K562 (cell line): ENCODE results near the gene RIPOR1. TPM values are rescaled to one million over a fixed set of nuclear protein-coding genes. Genes with fewer than 3 reads are reported as not detected.

Experiments
- ADNP ChIP-seq: fragments of 200-800 bp; sonication (Bioruptor generic); IDR thresholded peaks from 2 replicates; pipeline ENCODE4 v1.6.1; 2016; ENCODE audit warnings: missing genetic modification characterization, missing compliant biosample characterization
- BCL6 ChIP-seq: fragments of 250-450 bp; sonication (Bioruptor Pico); IDR thresholded peaks from 2 replicates; pipeline ENCODE4 v1.4.0; 2020
- CBFB ChIP-seq: sonication (generic); formaldehyde crosslinking; IDR thresholded peaks from 2 replicates; pipeline ENCODE4 v1.4.0; 2020; ENCODE audit warnings: mild to moderate bottlenecking, missing genetic modification reagents
- CBX3 ChIP-seq, 2 experiments: IDR thresholded peaks; 1 replicate in 1 of 2; 2 replicates in 1 of 2; pipeline ENCODE4 v1.6.1; 2012; ENCODE audit warnings: inconsistent platforms in 2 of 2, low read length in 2 of 2, borderline replicate concordance in 1 of 2, control low read depth in 1 of 2
- CBX5 ChIP-seq: IDR thresholded peaks from 2 replicates; pipeline ENCODE4 v1.6.1; 2014; ENCODE audit warnings: low read depth, borderline replicate concordance
- CTBP1 ChIP-seq: fragments of 450-650 bp; IDR thresholded peaks from 2 replicates; pipeline ENCODE4 v1.6.1; 2016; ENCODE audit warnings: borderline replicate concordance
- EWSR1 ChIP-seq: fragments of 450-650 bp; IDR thresholded peaks from 2 replicates; pipeline ENCODE4 v1.6.1; 2018; ENCODE audit warnings: borderline replicate concordance, mild to moderate bottlenecking, low read depth, moderate library complexity; ENCODE audit not compliant: partially characterized antibody
- EZH2 ChIP-seq: IDR thresholded peaks from 2 replicates; pipeline ENCODE4 v1.6.1; 2012; ENCODE audit warnings: low read depth, mild to moderate bottlenecking, inconsistent platforms, low read length, borderline replicate concordance
- GATAD2B ChIP-seq: fragments of 450-650 bp; IDR thresholded peaks from 2 replicates; pipeline ENCODE4 v1.6.1; 2017; ENCODE audit warnings: mild to moderate bottlenecking, borderline replicate concordance
- KHSRP ChIP-seq: fragments of 450-650 bp; IDR thresholded peaks from 2 replicates; pipeline ENCODE4 v1.6.1; 2017
- MCM3 ChIP-seq: fragments of 450-650 bp; IDR thresholded peaks from 2 replicates; pipeline ENCODE4 v1.6.1; 2016
- MECOM ChIP-seq: fragments of 250-450 bp; sonication (Bioruptor Pico); IDR thresholded peaks from 2 replicates; pipeline ENCODE4 v1.8.0; 2022; ENCODE audit warnings: inconsistent platforms
- MEIS2 ChIP-seq: fragments of 450-650 bp; IDR thresholded peaks from 2 replicates; pipeline ENCODE4 v1.6.1; 2014; ENCODE audit warnings: mild to moderate bottlenecking; ENCODE audit not compliant: partially characterized antibody
- NCOA1 ChIP-seq: fragments of 450-650 bp; IDR thresholded peaks from 2 replicates; pipeline ENCODE4 v1.6.1; 2016; ENCODE audit warnings: low read depth
- NCOR1 ChIP-seq: fragments of 450-650 bp; IDR thresholded peaks from 2 replicates; pipeline ENCODE4 v1.6.1; 2016; ENCODE audit warnings: mild to moderate bottlenecking, moderate library complexity
- NFIC ChIP-seq: fragments of 450-650 bp; IDR thresholded peaks from 2 replicates; pipeline ENCODE4 v1.6.1; 2017; ENCODE audit warnings: mild to moderate bottlenecking, inconsistent platforms
- PHTF2 ChIP-seq: fragments of 250-450 bp; sonication (Bioruptor Pico); IDR thresholded peaks from 2 replicates; pipeline ENCODE4 v1.5.0; 2021; ENCODE audit warnings: mild to moderate bottlenecking
- POLR2AphosphoS5 ChIP-seq: IDR thresholded peaks from 2 replicates; pipeline ENCODE4 v1.6.1; 2011; ENCODE audit warnings: mild to moderate bottlenecking, low read depth, low read length, moderate library complexity; ENCODE audit not compliant: control insufficient read depth, insufficient read depth
- SMARCA5 ChIP-seq: fragments of 450-650 bp; IDR thresholded peaks from 2 replicates; pipeline ENCODE4 v1.6.1; 2016
- SMARCC2 ChIP-seq: fragments of 450-650 bp; IDR thresholded peaks from 2 replicates; pipeline ENCODE4 v1.6.1; 2017; ENCODE audit warnings: antibody characterized with exemption, moderate library complexity, mild to moderate bottlenecking, low read depth
- SNRNP70 ChIP-seq: fragments of 200-400 bp; formaldehyde crosslinking; optimal IDR thresholded peaks from 2 replicates; pipeline ENCODE3; 2017; ENCODE audit warnings: low read depth, low read length
- TBP ChIP-seq: optimal IDR thresholded peaks from 2 replicates; pipeline ENCODE3; 2011; ENCODE audit warnings: low read depth, low read length, improper control_type of control experiment
- TEAD2 ChIP-seq: fragments of 450-650 bp; IDR thresholded peaks from 2 replicates; pipeline ENCODE4 v1.6.1; 2016; ENCODE audit warnings: missing genetic modification characterization, control low read depth, missing compliant biosample characterization
- YBX1 ChIP-seq: fragments of 450-650 bp; IDR thresholded peaks from 2 replicates; pipeline ENCODE4 v1.7.1; 2016; ENCODE audit warnings: mild to moderate bottlenecking
- ZBED1 ChIP-seq: IDR thresholded peaks from 2 replicates; pipeline ENCODE4 v1.6.1; 2014
- ZNF232 ChIP-seq: sonication (generic); formaldehyde crosslinking; IDR thresholded peaks from 2 replicates; pipeline ENCODE4 v1.8.0; 2022; ENCODE audit warnings: mild to moderate bottlenecking, missing genetic modification reagents
- ZNF699 ChIP-seq: fragments of 250-450 bp; sonication (Bioruptor Pico); IDR thresholded peaks from 2 replicates; pipeline ENCODE4 v1.8.0; 2021; ENCODE audit warnings: mild to moderate bottlenecking, moderate library complexity; ENCODE audit not compliant: insufficient replicate concordance
- ZNF740 ChIP-seq, 3 experiments: fragments of 200-800 bp in 1 of 3; sonication (Bioruptor generic) in 1 of 3; sonication (generic) in 1 of 3; formaldehyde crosslinking in 1 of 3; IDR thresholded peaks; 2 replicates each; pipeline versions ENCODE4 v1.6.1 to v1.8.0; 2016 to 2022; ENCODE audit warnings: mild to moderate bottlenecking in 2 of 3, missing compliant biosample characterization in 2 of 3, missing genetic modification characterization in 2 of 3, missing genetic modification reagents in 1 of 3
- ZNF764 ChIP-seq: fragments of 250-450 bp; sonication (Bioruptor Pico); IDR thresholded peaks from 2 replicates; pipeline ENCODE4 v1.4.0; 2020; ENCODE audit warnings: low read depth, mild to moderate bottlenecking, moderate library complexity
- ZSCAN32 ChIP-seq: fragments of 450-650 bp; formaldehyde crosslinking; IDR thresholded peaks from 2 replicates; pipeline ENCODE4 v1.4.0; 2020; ENCODE audit warnings: mild to moderate bottlenecking, moderate library complexity
- polyA plus RNA-seq, 8 experiments: library from polyadenylated mRNA; depleted of rRNA in 4 of 8; stranded (reverse) in 5 of 8; unstranded in 3 of 8; fragments of >200 nt; fragmentation: Nextera tagmentation in 2 of 8; fragmentation: Illumina TruSeq in 1 of 8; extraction: Ambion mirVana in 2 of 8; extraction: Trizol in 1 of 8; gene quantifications; 2 replicates each; pipeline versions ENCODE4 v1.2.1 to v1.2.3, GENCODE V29; 2011 to 2014; ENCODE audit warnings: inconsistent platforms in 1 of 8, missing spikeins in 1 of 8
- total RNA-seq, 7 experiments: library from RNA; depleted of rRNA in 6 of 7; stranded (reverse); fragments of >200 nt in 6 of 7; fragmentation: Illumina TruSeq in 2 of 7; extraction: Trizol in 2 of 7; gene quantifications; 2 replicates each; pipeline versions ENCODE4 v1.2.1 to v1.2.3, GENCODE V29; 2011 to 2021; ENCODE audit warnings: low replicate concordance in 1 of 7
- TF ChIP-seq, protein P1 (sequence below), 2 experiments: IDR thresholded peaks; 2 replicates each; pipeline ENCODE4 v1.6.1; 2011; ENCODE audit warnings: borderline replicate concordance in 1 of 2, control low read depth in 1 of 2, low read depth in 1 of 2, low read length in 1 of 2, mild to moderate bottlenecking in 1 of 2, mixed read lengths in 1 of 2, moderate library complexity in 1 of 2; ENCODE audit not compliant: insufficient read depth in 1 of 2, insufficient read length in 1 of 2, poor library complexity in 1 of 2, severe bottlenecking in 1 of 2; ENCODE audit errors: extremely low read depth in 1 of 2

Gene RIPOR1
- total and polyA plus RNA-seq, 9 of the 15 experiments (the other 6 are each of a cell fraction or from before 2014, with no cell fraction given): 0.36 to 31.1 (median 3.0) TPM

- TF ChIP-seq BCL6 (CRISPR knock-in tag) (no peak), POLR2AphosphoS5 (0 out of 2 replicates have a peak, but pooled peaks have one; percentile 24), SNRNP70 (no peak), PHTF2 (CRISPR knock-in tag) (no peak), ZNF699 (CRISPR knock-in tag) (no peak), CBX3 (IDR thresholded peaks at IDR 0.05; ENCODE audit: borderline replicate concordance in 1 of 2, low read length in 2 of 2) (peak in 1 of 2 experiments; percentile 41; a peak in 1 of 3 replicates), SMARCA5 (peak; percentile 92), TBP (no peak), NFIC (no peak), ADNP (tag) (no peak), YBX1 (no peak), ZNF740 (CRISPR knock-in tag; IDR thresholded peaks at IDR 0.05) (peak; percentile 88), ZNF740 (tag; IDR thresholded peaks at IDR 0.05) (no peak), ZNF764 (CRISPR knock-in tag) (no peak), CBFB (no peak), EWSR1 (no peak), CTBP1 (peak; percentile 80; the same call in 1 of the 2 replicates), EZH2 (no peak), NCOR1 (no peak), MCM3 (no peak), TEAD2 (no peak), ZNF232 (CRISPR knock-in tag) (no peak), SMARCC2 (no peak), GATAD2B (no peak), MEIS2 (no peak), ZSCAN32 (CRISPR knock-in tag) (no peak), CBX5 (no peak), ZBED1 (no peak), KHSRP (no peak), MECOM (CRISPR knock-in tag) (no peak), NCOA1 (no peak; the same call in 1 of the 2 replicates)
- TF ChIP-seq, protein P1, sequence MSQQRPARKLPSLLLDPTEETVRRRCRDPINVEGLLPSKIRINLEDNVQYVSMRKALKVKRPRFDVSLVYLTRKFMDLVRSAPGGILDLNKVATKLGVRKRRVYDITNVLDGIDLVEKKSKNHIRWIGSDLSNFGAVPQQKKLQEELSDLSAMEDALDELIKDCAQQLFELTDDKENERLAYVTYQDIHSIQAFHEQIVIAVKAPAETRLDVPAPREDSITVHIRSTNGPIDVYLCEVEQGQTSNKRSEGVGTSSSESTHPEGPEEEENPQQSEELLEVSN (IDR thresholded peaks at IDR 0.05; ENCODE audit: borderline replicate concordance in 1 of 2, extremely low read depth in 1 of 2, insufficient read depth in 1 of 2, insufficient read length in 1 of 2, low read depth in 1 of 2, low read length in 1 of 2, poor library complexity in 1 of 2, severe bottlenecking in 1 of 2): no peak
Measured at GRCh38 chr16:67521095-67521804, 7.4 kb upstream of the RIPOR1 start (continued).
